Panc1 (cell line): ENCODE data around the gene CFAP74.

Source experiments
- CTCF ChIP-seq: fragments of 450-650 bp; IDR thresholded peaks from 2 replicates; pipeline ENCODE4 v1.5.1; 2017; ENCODE audit warnings: mild to moderate bottlenecking
- POLR2AphosphoS5 ChIP-seq: IDR thresholded peaks from 2 replicates; pipeline ENCODE4 v1.6.1; 2012; ENCODE audit warnings: mild to moderate bottlenecking, low read depth, low read length, moderate library complexity
- REST ChIP-seq, 2 experiments: IDR thresholded peaks; 2 replicates each; pipeline ENCODE4 v1.6.1; 2011 to 2012; ENCODE audit warnings: low read depth in 2 of 2, control low read depth in 1 of 2, low read length in 1 of 2, mild to moderate bottlenecking in 1 of 2, moderate library complexity in 1 of 2; ENCODE audit not compliant: insufficient read depth in 1 of 2

GRCh38 chr1:1964811-1965210, 38.8 kb downstream of the CFAP74 start:
- TF ChIP-seq REST (IDR thresholded peaks at IDR 0.05; ENCODE audit: insufficient read depth in 1 of 2, low read depth in 2 of 2, low read length in 1 of 2) (no peak), CTCF (no peak), POLR2AphosphoS5 (no peak)
